Tracheal epithelial cell (primary cell): ENCODE data around the gene SHMT2. TPM values are rescaled to one million over a fixed set of nuclear protein-coding genes. Genes with fewer than 3 reads are reported as not detected.

Experiments
- total RNA-seq: library from RNA; depleted of rRNA; stranded (reverse); fragments of >200 nt; gene quantifications from 2 replicates; pipeline ENCODE4 v1.2.1, GENCODE V29; 2014

The SHMT2 gene
- total RNA-seq, result 306 and 389 TPM in 2 replicates

GRCh38 chr12:57229634-57230380 lies at the start of gene SHMT2:
Gene SHMT2, plus strand, starts transcription at chr12:57229711. Its CDS starts 68 bp downstream, at chr12:57229779.

GRCh38 chr12:57216014-57216911 lies 13.2 kb upstream of the SHMT2 start, which contains the start of gene NXPH4:
Gene NXPH4, plus strand, starts transcription at chr12:57216794. Its CDS starts 176 bp downstream, at chr12:57216970.

GRCh38 chr12:57250956-57251355 lies 21.4 kb downstream of the SHMT2 start, which contains the start of gene STAC3:
Gene STAC3, minus strand, starts transcription at chr12:57251187. Its CDS starts 1,551 bp downstream, at chr12:57249636.

Other genes with a start within 250 kb of the SHMT2 start
- 5.5 and 6.4 TPM in 2 replicates for gene ZBTB39, start 223.2 kb upstream of the SHMT2 start, total RNA-seq
- not detected in 2 replicates for gene TAC3, start 213.2 kb upstream of the SHMT2 start, total RNA-seq
- under 0.01 TPM in 2 replicates for gene MYO1A, start 179.6 kb upstream of the SHMT2 start, total RNA-seq
- gene NEMP1, start 150.9 kb upstream of the SHMT2 start, total RNA-seq, result 5.1 and 5.3 TPM in 2 replicates
- gene NAB2, start 140.6 kb upstream of the SHMT2 start, total RNA-seq, result 40.9 and 60.0 TPM in 2 replicates
- 49.7 and 76.9 TPM in 2 replicates for gene STAT6, start 118.3 kb upstream of the SHMT2 start, total RNA-seq
- gene LRP1, start 101.2 kb upstream of the SHMT2 start, total RNA-seq, result 44.5 and 48.4 TPM in 2 replicates
- gene LRP1-AS, start 82.1 kb upstream of the SHMT2 start, total RNA-seq, result not detected in 2 replicates
- 1.9 and 3.8 TPM in 2 replicates for gene NXPH4, start 12.9 kb upstream of the SHMT2 start, total RNA-seq
- gene STAC3, start 21.5 kb downstream of the SHMT2 start, total RNA-seq, result 1.1 TPM in 1 of 2 replicates, not detected in the other
- 6.7 and 12.6 TPM in 2 replicates for gene R3HDM2, start 201.3 kb downstream of the SHMT2 start, total RNA-seq
- not detected in 2 replicates for gene INHBC, start 205.1 kb downstream of the SHMT2 start, total RNA-seq
- 0.96 and 1.3 TPM in 2 replicates for gene INHBE, start 225.6 kb downstream of the SHMT2 start, total RNA-seq
- under 0.01 TPM in 1 of 2 replicates, not detected in the other for gene GLI1, start 230.1 kb downstream of the SHMT2 start, total RNA-seq